ENCODE data around the gene NTM.
A peak's percentile ranks its signal among the peaks of the same experiment; 100 is the strongest.

NTM gene

DNA sequence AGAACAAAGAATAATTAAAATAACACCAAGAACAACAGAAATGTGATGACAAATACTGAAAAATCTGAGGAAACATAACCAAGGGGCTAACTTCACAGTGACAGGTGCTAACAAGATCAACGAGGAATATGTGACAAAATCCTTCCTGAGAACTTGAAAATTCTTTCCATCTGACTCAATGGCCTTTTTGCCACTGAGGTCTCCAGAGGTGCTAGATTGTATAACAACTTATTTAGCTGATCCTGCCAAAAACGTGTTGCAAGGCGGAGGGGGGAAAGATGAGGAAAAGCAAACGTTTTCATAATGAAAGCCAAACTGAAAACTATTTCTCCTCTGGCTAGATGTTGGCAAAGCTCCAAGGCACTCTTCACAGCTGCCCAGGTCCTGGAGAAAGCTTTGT lies 364.5 kb downstream of the NTM start:
- DNase-seq (ENCODE audit: low spot score), result no peak

GRCh38 chr11:131737357-131737756 lies 366.9 kb downstream of the NTM start:
- DNase-seq (ENCODE audit: low spot score), result no peak

DNA sequence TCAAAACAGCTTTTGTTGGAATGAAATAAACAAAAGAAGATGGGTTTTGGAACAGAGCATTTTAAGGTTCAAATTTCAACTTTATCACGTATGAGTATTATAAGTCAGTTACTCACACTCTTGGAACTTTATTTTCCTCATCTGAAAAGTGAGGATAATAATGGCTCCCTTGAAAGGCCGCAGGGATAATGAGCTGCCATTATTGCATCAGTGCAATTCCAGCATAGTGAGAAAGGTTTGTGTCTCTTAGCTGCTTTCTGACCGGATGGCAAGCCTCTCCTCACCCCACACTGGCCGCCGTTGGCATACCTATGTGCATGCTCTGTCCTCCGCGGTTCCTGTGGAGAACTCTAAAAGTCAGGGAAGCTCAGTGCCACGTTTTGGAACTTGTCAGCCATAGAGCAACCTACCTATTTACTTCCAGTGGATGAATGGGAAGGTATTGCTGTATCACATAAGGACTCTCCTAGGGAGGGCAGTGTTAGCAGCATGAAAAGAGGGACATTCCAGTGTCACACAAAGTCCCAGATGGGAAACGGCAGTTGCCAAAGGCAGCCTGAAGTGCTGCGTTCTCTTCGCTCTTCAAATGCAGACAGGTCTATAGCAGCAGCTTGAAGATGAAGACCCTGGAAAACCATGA lies 368.9 kb downstream of the NTM start:
- DNase-seq (ENCODE audit: low spot score), result no peak

GRCh38 chr11:131744847-131745246 lies 374.4 kb downstream of the NTM start:
- no peak for DNase-seq (ENCODE audit: low spot score)

DNA sequence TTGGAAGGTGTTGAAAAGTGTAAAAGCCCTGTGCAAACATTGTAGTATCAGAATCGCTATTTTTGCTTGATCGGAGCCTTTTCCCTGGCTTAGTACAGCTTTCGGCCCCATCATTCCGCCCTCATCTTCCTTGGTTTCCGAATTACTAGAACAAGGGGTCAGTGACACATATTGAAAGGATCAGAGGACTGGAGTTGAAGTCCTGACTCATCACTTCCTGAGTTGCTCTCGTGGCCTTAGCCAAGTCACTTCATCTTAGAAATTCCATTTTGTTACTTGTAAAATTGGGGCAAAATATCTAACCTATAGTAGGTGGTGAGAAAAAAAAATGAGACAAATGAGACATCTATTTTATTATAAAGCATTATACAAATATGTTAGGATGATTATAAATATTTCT lies 375.0 kb downstream of the NTM start:
- no peak for DNase-seq (ENCODE audit: low spot score)

GRCh38 chr11:131746201-131746600 lies 375.8 kb downstream of the NTM start:
- no peak for DNase-seq (ENCODE audit: low spot score)

DNA sequence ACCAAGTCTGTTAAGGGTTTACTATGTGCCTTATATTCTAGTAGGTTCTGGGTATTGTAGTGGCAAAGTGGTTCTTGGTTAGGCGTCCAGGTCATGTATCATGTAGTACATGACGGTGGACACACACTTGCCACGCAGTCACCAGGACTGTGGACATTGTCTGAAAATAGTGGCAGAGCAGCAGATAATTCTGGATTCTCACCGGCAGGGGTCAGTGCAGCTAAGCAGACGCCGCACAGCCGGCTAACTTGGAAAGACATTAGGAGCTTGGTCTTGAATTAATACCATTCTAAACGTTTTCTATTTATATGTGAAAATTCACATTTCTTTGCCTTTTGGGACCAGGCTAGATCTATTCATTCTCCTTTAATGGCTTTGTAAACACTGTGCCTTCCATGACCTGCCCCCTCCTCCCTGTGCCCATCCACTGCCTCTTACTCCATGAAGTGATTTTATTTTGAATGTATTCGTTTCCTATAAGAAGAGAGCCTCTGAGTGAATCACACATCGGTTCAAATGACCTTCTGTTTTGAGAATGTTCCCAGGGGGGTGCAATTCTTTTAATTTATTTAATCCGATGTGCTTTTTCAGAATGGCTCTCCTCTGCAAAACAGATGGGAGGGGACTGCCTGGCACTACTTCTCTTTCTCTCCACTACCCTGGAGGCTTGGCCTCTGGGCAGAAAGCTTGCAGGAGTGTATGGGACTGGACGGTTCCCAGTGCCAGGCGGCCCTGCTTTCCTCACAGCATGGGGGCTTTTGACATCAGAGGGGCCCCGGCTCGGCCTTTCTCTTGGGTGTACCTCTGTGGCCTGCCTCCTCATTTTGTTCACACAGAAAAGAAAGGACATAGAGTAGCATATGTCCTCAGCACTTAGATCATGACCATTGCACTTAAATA lies 378.0 kb downstream of the NTM start:
- peak; percentile 9 for DNase-seq (ENCODE audit: low spot score)

GRCh38 chr11:131749101-131749500 lies 378.7 kb downstream of the NTM start:
- DNase-seq (ENCODE audit: low spot score), result no peak

GRCh38 chr11:131750152-131750551 lies 379.7 kb downstream of the NTM start:
- no peak for DNase-seq (ENCODE audit: low spot score)

DNA sequence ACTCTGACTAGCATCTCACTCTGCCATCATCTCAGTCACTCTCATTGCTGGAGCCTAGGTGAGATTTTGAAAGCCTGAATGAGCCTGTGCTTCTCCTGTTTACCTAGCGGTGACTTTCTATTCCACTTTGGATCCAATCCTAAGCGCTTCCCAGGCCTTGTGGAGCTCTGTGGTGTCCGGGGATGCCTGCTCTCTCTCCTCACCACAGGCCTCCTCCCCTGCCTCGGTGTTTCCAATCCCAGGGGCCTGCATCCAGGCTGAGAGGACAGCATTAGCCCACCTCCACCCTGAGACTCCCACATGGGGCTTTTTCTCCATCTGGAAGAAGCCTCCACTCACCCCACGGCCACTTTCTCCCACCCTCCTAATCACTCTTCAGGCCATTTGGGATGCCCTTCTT lies 380.3 kb downstream of the NTM start:
- no peak for DNase-seq (ENCODE audit: low spot score)

GRCh38 chr11:131754671-131755070 lies 384.3 kb downstream of the NTM start:
- no peak for DNase-seq (ENCODE audit: low spot score)

DNA sequence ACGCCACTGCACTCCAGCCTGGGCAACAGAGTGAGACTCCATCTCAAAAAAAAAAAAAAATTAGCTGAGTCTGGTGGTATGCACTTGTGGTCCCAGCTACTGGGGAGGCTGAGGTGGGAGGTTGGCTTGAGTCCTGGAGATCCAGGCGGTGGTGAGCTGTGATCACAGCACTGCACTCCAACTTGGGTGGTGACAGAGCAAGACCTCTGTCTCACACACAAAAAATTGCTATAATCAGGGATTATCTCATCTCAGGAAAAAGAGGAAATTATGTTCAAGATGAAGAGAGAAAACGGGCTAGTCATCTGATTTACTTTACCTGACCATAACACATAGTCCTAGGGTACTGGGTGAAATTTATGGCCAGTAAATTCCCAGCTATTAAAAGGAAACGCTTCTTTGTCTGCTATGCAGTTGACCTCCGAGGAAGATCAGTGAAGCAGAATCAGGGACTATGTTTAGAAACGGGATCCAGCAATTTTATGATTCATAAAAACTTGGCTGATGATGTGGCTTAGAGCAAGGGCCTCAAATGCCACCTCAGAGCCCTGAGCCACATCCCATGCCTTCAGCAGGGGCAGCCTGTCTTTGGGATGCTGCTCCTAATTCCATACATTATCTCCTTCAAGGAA lies 386.2 kb downstream of the NTM start:
- no peak for DNase-seq (ENCODE audit: low spot score)

GRCh38 chr11:131758726-131759125 lies 388.3 kb downstream of the NTM start:
- DNase-seq (ENCODE audit: low spot score), result no peak

- no peak for DNase-seq (ENCODE audit: low spot score)
Observed at GRCh38 chr11:131759140-131759539, 388.7 kb downstream of the NTM start.

- no peak for DNase-seq (ENCODE audit: low spot score)
Observed at GRCh38 chr11:131760091-131761061, 390.0 kb downstream of the NTM start.

DNA sequence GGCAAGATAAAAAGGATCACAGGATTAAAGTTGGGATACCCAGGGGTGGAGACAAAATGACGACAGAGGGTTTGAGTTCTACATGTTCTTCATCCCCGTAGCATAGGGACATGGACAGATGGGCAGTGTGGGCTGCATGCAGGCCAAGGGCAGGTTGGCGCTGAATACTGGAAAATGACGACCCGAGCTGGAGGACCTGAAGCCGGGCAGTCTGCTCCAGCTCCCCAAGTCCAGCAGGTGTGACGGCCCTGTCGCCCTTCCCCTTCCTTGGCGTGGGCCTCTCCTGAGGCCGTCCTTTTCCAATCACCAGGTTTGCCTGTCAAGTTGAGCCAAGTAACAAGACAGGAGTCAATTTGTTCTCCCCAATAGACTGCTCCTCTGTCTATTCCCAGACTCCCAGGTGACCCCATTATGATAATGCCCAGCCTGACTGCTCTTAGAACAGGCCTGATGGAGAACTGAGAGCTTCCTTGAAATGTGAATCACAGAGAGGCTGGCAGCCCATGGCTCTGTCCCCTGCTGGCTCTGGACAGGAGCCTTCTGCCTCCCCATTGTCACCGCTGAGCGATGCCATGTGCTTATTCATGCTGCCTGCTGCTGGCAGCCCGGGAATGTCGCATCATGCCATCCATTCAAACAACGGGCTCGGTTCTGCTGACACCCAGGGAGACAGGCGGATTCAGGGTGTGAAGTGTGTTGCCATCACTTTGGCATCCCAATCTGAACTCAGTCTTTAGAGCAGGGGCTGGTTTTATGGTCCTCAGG lies 392.1 kb downstream of the NTM start:
- no peak for DNase-seq (ENCODE audit: low spot score)

DNA sequence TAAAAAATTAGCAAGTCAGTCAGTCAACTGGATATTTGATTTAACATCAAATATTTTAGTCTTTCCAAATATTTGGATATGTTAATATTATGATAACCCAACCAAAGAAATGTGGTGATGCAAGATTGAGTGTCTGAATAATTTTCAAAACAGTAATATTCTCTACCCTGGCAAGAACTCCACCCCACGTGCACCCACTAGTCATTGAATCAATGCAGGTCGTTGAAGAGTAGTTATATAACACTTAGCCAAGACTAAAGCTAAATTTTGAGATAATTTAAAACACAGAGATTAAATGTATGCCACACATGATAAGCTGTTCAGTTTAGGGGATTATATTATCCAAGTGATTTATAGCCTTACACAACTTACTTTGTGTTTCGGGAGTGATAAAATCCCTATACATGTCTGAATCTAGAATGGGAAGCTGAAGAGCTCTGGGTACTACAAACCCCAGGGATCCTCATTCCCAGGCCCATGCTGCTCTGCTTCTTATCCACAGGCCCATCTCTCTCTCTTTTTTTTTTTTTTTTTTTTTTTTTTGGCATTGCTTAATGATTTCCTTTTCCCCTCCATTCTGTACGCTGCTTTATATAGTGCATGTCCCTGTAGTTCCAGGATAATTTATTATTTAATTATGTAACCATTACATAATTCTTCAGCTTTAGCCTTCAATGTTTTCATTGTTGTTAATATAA lies 392.9 kb downstream of the NTM start:
- DNase-seq (ENCODE audit: low spot score), result no peak

DNA sequence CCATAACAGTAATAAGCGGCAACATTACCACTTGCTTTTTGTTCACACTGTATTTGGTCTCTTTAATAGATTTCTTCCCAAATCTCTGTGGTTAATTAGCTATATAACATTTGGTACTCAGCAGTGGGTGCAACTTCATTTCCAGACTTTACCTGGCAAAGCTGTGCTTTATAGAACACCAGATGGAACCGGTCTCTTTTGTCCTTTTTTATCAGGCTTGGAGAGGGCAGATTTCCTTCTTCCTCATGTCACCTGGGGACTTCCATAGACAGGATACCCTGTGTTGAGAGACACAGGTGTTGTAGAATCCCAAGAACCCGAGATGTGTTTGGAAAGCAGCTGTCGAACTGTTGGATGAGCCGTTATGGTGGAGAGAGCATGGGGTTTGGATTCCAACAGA lies 393.7 kb downstream of the NTM start:
- no peak for DNase-seq (ENCODE audit: low spot score)

GRCh38 chr11:131764649-131765048 lies 394.2 kb downstream of the NTM start:
- no peak for DNase-seq (ENCODE audit: low spot score)

GRCh38 chr11:131766637-131767036 lies 396.2 kb downstream of the NTM start:
- no peak for DNase-seq (ENCODE audit: low spot score)

DNA sequence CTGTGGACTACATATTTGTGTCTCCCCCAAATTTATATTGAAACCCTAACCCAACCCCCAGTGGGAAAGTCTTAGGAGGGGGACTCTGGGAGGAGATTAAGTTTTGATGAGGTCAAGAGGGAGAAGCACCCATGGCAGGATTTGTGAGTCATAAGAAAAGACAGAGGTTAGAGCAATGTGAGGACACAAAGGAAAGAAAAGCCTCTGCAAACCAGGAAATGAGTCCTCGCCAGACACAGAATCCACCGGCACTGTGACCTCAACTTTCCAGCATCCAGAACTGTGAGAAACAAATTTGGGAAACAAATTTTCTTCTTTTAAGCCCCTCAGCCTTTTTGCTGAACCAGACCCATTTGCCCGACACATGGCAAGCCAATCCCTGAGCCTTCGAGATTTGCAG lies 397.0 kb downstream of the NTM start:
- no peak for DNase-seq (ENCODE audit: low spot score)
